Measurements from ENCODE around the gene KIAA1671. TPM values are rescaled to one million over a fixed set of nuclear protein-coding genes. Genes with fewer than 3 reads are reported as not detected.

Gene KIAA1671
- total RNA-seq, 1 experiment from 2014 or later = 12.8 TPM

- Histone ChIP-seq H3K9me3 (ENCODE audit: low read depth, low read length, poor library complexity, severe bottlenecking) (no peaks in the 10 kb centered on the region), H3K27me3 (replicated peaks; ENCODE audit: insufficient read depth, low read depth, low read length, poor library complexity) (no peaks in the 10 kb centered on the region), H3K27ac (ENCODE audit: low read depth, low read length, poor library complexity, severe bottlenecking) (no peak overlapping the region), H3K36me3 (ENCODE audit: insufficient read depth, low read length, poor library complexity, severe bottlenecking) (no peaks in the 10 kb centered on the region), H3K4me3 (ENCODE audit: low read depth, low read length, poor library complexity, severe bottlenecking) (no peak overlapping the region), H3K4me1 (ENCODE audit: insufficient read depth, low read length, poor library complexity, severe bottlenecking) (no peaks in the 10 kb centered on the region)
- intact Hi-C loops (cut with micrococcal nuclease; ENCODE audit: unreplicated experiment) = no loop called here
- TF ChIP-seq EZH2 (IDR thresholded peaks at IDR 0.05; ENCODE audit: borderline replicate concordance, low read depth, low read length, poor library complexity, severe bottlenecking) (no peak), CTCF (conservative IDR thresholded peaks at IDR 0.05; ENCODE audit: low read depth, low read length) (no peak)
- DNase-seq (ENCODE audit: low spot score) = no peak
- POLR2A ChIA-PET (ENCODE audit: low non-redundant PET) = no interaction called here
- BruUV-seq (replicated peaks) = no TSS peak
- CTCF ChIA-PET = interaction anchor here (0.5 kb wide), 1 partner anchor 362 kb away, joined by 3 read pairs; no protein-coding TSS in a partner anchor
Observed at GRCh38 chr22:25176175-25176574, 223.7 kb downstream of the KIAA1671 start.

- no peaks in the 10 kb centered on the region for H3K36me3 ChIP-seq (ENCODE audit: insufficient read depth, low read length, poor library complexity, severe bottlenecking)
- no peaks in the 10 kb centered on the region for H3K4me1 ChIP-seq (ENCODE audit: insufficient read depth, low read length, poor library complexity, severe bottlenecking)
- intact Hi-C loops (cut with micrococcal nuclease; ENCODE audit: unreplicated experiment) = no loop called here
- H3K27me3 ChIP-seq (replicated peaks; ENCODE audit: insufficient read depth, low read depth, low read length, poor library complexity) = no peaks in the 10 kb centered on the region
- ChIA-PET CTCF (no interaction called here), POLR2A (ENCODE audit: low non-redundant PET) (no interaction called here)
- H3K27ac ChIP-seq (ENCODE audit: low read depth, low read length, poor library complexity, severe bottlenecking) = no peak overlapping the region
- TF ChIP-seq CTCF (conservative IDR thresholded peaks at IDR 0.05; ENCODE audit: low read depth, low read length) (no peak), EZH2 (IDR thresholded peaks at IDR 0.05; ENCODE audit: borderline replicate concordance, low read depth, low read length, poor library complexity, severe bottlenecking) (no peak)
- H3K4me3 ChIP-seq (ENCODE audit: low read depth, low read length, poor library complexity, severe bottlenecking) = no peak overlapping the region
- no TSS peak for BruUV-seq (replicated peaks)
- H3K9me3 ChIP-seq (ENCODE audit: low read depth, low read length, poor library complexity, severe bottlenecking) = no peaks in the 10 kb centered on the region
- DNase-seq (ENCODE audit: low spot score) = no peak
Observed at GRCh38 chr22:25176799-25177198, 224.3 kb downstream of the KIAA1671 start.

DNA sequence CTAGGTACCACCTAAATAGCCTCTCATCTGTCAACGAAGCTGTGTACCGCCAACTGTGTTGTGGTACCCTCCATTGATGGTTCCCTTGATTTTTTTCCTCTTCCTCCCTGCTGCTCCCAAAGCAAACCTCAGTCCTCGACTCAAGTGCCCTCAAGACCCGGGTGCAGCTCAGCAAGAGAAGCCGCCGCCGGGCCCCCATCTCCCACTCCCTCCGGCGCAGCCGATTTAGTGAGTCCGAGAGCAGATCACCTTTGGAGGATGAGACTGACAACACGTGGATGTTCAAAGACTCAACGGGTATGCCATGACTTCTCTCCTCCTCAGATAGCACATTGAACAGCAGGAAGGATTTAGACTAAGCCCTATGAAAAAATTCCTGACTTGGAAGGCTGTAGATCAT is 224.7 kb downstream of the KIAA1671 start:
- intact Hi-C loops (cut with micrococcal nuclease; ENCODE audit: unreplicated experiment) = no loop called here
- H3K4me1 ChIP-seq (ENCODE audit: insufficient read depth, low read length, poor library complexity, severe bottlenecking) = no peaks in the 10 kb centered on the region
- no peaks in the 10 kb centered on the region for H3K9me3 ChIP-seq (ENCODE audit: low read depth, low read length, poor library complexity, severe bottlenecking)
- POLR2A ChIA-PET (ENCODE audit: low non-redundant PET) = no interaction called here
- no TSS peak for BruUV-seq (replicated peaks)
- CTCF ChIA-PET = no interaction called here
- no peak overlapping the region for H3K27ac ChIP-seq (ENCODE audit: low read depth, low read length, poor library complexity, severe bottlenecking)
- no peak for DNase-seq (ENCODE audit: low spot score)
- no peak overlapping the region for H3K4me3 ChIP-seq (ENCODE audit: low read depth, low read length, poor library complexity, severe bottlenecking)
- H3K27me3 ChIP-seq (replicated peaks; ENCODE audit: insufficient read depth, low read depth, low read length, poor library complexity) = no peaks in the 10 kb centered on the region
- no peaks in the 10 kb centered on the region for H3K36me3 ChIP-seq (ENCODE audit: insufficient read depth, low read length, poor library complexity, severe bottlenecking)
- TF ChIP-seq EZH2 (IDR thresholded peaks at IDR 0.05; ENCODE audit: borderline replicate concordance, low read depth, low read length, poor library complexity, severe bottlenecking) (no peak), CTCF (conservative IDR thresholded peaks at IDR 0.05; ENCODE audit: low read depth, low read length) (no peak)

Measured in A673 (cell line).